Measurements from ENCODE around the gene OTP.

OTP gene

GRCh38 chr5:77637170-77637997 is 1.1 kb downstream of the OTP start:
- Histone ChIP-seq H3K9me3 (ENCODE audit: insufficient read depth, low read length) (no peaks in the 10 kb centered on the region), H3K27me3 (ENCODE audit: low read length) (no peaks in the 10 kb centered on the region), H4K20me1 (ENCODE audit: low read depth, low read length) (no peaks in the 10 kb centered on the region), H3K79me2 (ENCODE audit: insufficient read depth, low read length) (no peaks in the 10 kb centered on the region), H3F3A (ENCODE audit: insufficient read depth) (no peaks in the 10 kb centered on the region), H3K4me3 (ENCODE audit: insufficient read depth, low read length, poor library complexity, severe bottlenecking) (no peak overlapping the region), H3K9me2 (replicated peaks; ENCODE audit: insufficient read depth, low read length) (no peaks in the 10 kb centered on the region), H3K36me3 (ENCODE audit: low read length) (no peaks in the 10 kb centered on the region), H2AFZ (ENCODE audit: low read depth, low read length, severe bottlenecking) (no peak overlapping the region), H3K4me2 (ENCODE audit: low read depth, low read length, poor library complexity, severe bottlenecking) (no peak overlapping the region), H3K27ac (ENCODE audit: low read depth, low read length) (no peak overlapping the region), H3K9ac (ENCODE audit: low read length) (no peak overlapping the region)
- TF ChIP-seq EZH2phosphoT487 (conservative IDR thresholded peaks at IDR 0.05; ENCODE audit: low read length): no peak
- TF ChIP-seq, protein P1, sequence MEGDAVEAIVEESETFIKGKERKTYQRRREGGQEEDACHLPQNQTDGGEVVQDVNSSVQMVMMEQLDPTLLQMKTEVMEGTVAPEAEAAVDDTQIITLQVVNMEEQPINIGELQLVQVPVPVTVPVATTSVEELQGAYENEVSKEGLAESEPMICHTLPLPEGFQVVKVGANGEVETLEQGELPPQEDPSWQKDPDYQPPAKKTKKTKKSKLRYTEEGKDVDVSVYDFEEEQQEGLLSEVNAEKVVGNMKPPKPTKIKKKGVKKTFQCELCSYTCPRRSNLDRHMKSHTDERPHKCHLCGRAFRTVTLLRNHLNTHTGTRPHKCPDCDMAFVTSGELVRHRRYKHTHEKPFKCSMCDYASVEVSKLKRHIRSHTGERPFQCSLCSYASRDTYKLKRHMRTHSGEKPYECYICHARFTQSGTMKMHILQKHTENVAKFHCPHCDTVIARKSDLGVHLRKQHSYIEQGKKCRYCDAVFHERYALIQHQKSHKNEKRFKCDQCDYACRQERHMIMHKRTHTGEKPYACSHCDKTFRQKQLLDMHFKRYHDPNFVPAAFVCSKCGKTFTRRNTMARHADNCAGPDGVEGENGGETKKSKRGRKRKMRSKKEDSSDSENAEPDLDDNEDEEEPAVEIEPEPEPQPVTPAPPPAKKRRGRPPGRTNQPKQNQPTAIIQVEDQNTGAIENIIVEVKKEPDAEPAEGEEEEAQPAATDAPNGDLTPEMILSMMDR (IDR thresholded peaks at IDR 0.05; ENCODE audit: insufficient read depth, low read length, poor library complexity, severe bottlenecking): no peak

GRCh38 chr5:77636641-77637169 is 1.8 kb downstream of the OTP start:
- no peak for TF ChIP-seq EZH2phosphoT487 (conservative IDR thresholded peaks at IDR 0.05; ENCODE audit: low read length)
- TF ChIP-seq, protein P1 (IDR thresholded peaks at IDR 0.05; ENCODE audit: insufficient read depth, low read length, poor library complexity, severe bottlenecking): no peak
- no peaks in the 10 kb centered on the region for H4K20me1 ChIP-seq (ENCODE audit: low read depth, low read length)
- H3K4me3 ChIP-seq (ENCODE audit: insufficient read depth, low read length, poor library complexity, severe bottlenecking): no peak overlapping the region
- no peak overlapping the region for H3K9ac ChIP-seq (ENCODE audit: low read length)
- H3K4me2 ChIP-seq (ENCODE audit: low read depth, low read length, poor library complexity, severe bottlenecking): no peak overlapping the region
- H3F3A ChIP-seq (ENCODE audit: insufficient read depth): no peaks in the 10 kb centered on the region
- H3K36me3 ChIP-seq (ENCODE audit: low read length): no peaks in the 10 kb centered on the region
- no peaks in the 10 kb centered on the region for H3K27me3 ChIP-seq (ENCODE audit: low read length)
- no peaks in the 10 kb centered on the region for H3K79me2 ChIP-seq (ENCODE audit: insufficient read depth, low read length)
- no peak overlapping the region for H3K27ac ChIP-seq (ENCODE audit: low read depth, low read length)
- H3K9me2 ChIP-seq (replicated peaks; ENCODE audit: insufficient read depth, low read length): no peaks in the 10 kb centered on the region
- H2AFZ ChIP-seq (ENCODE audit: low read depth, low read length, severe bottlenecking): no peak overlapping the region
- H3K9me3 ChIP-seq (ENCODE audit: insufficient read depth, low read length): no peaks in the 10 kb centered on the region

DNA sequence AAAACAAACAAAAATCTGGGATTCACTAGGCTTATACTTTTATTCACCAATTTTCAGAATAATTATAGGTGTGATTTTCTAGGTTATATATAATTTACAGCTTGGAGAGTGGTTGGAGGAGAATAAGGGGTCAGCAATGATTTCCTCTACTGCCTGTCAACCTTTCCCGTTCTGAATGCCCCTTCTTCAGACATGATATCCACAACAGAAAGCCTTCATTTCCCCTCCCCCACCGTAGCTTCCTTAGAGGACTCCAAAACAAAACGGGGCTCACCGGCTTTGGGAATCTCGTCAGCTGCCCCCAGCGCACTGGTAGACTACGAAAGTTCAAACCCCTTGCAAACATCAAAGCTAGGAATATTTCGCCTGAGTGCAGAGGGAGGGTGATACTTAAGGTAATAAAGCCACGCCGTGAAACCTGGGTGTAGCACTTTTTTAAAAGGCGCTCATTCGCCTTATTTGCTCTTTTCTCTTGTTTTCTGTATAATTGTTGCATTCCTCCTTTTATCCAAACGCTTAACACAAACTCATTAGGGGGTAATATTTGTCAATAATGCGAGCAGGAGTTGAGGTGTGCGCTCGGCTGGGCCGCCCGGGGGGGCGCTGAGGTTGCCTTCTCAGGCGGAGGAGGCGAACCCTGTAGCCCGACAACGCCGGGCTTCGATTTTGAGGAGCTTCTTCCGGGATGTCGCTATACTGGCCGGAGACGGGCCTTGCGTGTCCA is 2.4 kb downstream of the OTP start:
- Histone ChIP-seq H3K27ac (ENCODE audit: low read depth, low read length) (no peak overlapping the region), H3K9me2 (replicated peaks; ENCODE audit: insufficient read depth, low read length) (no peaks in the 10 kb centered on the region), H3K4me2 (ENCODE audit: low read depth, low read length, poor library complexity, severe bottlenecking) (no peak overlapping the region), H2AFZ (ENCODE audit: low read depth, low read length, severe bottlenecking) (no peak overlapping the region), H3K9me3 (ENCODE audit: insufficient read depth, low read length) (no peaks in the 10 kb centered on the region), H3K4me3 (ENCODE audit: insufficient read depth, low read length, poor library complexity, severe bottlenecking) (no peak overlapping the region), H3K36me3 (ENCODE audit: low read length) (no peaks in the 10 kb centered on the region), H3K9ac (ENCODE audit: low read length) (no peak overlapping the region), H3K79me2 (ENCODE audit: insufficient read depth, low read length) (no peaks in the 10 kb centered on the region), H4K20me1 (ENCODE audit: low read depth, low read length) (no peaks in the 10 kb centered on the region), H3F3A (ENCODE audit: insufficient read depth) (no peaks in the 10 kb centered on the region), H3K27me3 (ENCODE audit: low read length) (no peaks in the 10 kb centered on the region)
- TF ChIP-seq EZH2phosphoT487 (conservative IDR thresholded peaks at IDR 0.05; ENCODE audit: low read length): no peak
- TF ChIP-seq, protein P1 (IDR thresholded peaks at IDR 0.05; ENCODE audit: insufficient read depth, low read length, poor library complexity, severe bottlenecking): no peak

Data from SU-DHL-6 (cell line).